Natural killer cell (primary cell): ENCODE measurements around the gene SLC24A3. TPM values are rescaled to one million over a fixed set of nuclear protein-coding genes. Genes with fewer than 3 reads are reported as not detected.

Experiments
- ATAC-seq, 3 donors: fragments of 150-1000 bp in 2 of 3; fragments of 200-7000 bp in 1 of 3; cut with Tn5 transposase; 1 replicate in 1 of 3; 2 replicates in 2 of 3; pipeline ENCODE4 v1.10.0; 2021; ENCODE audit warnings: mild to moderate bottlenecking in 2 of 3, moderate library complexity in 2 of 3
- DNase-seq, 2 donors: peaks; one replicate each; pipeline versions ENCODE4 v3.0.0 to v3.0.0-alpha.2; 2013 to 2021; ENCODE audit warnings: mixed read lengths in 1 of 2
- H3K27ac ChIP-seq: one replicate; pipeline ENCODE4 v1.5.1; 2013; ENCODE audit warnings: mild to moderate bottlenecking, low read length
- H3K27me3 ChIP-seq: one replicate; pipeline ENCODE4 v1.6.1; 2013; ENCODE audit warnings: low read length; ENCODE audit not compliant: control insufficient read depth, insufficient read depth
- H3K36me3 ChIP-seq: one replicate; pipeline ENCODE4 v1.6.1; 2013; ENCODE audit warnings: low read length; ENCODE audit not compliant: control insufficient read depth, insufficient read depth
- H3K4me1 ChIP-seq: one replicate; pipeline ENCODE4 v1.6.1; 2013; ENCODE audit warnings: low read length; ENCODE audit not compliant: control insufficient read depth, insufficient read depth
- H3K4me3 ChIP-seq: one replicate; pipeline ENCODE4 v1.5.1; 2013; ENCODE audit warnings: low read length
- H3K9me3 ChIP-seq: one replicate; pipeline ENCODE4 v1.6.1; 2013; ENCODE audit warnings: low read length; ENCODE audit not compliant: control insufficient read depth, insufficient read depth
- H3K27ac Mint-ChIP-seq, 2 donors: one replicate each; pipeline ENCODE4 v1.8.0; 2022; ENCODE audit warnings: mild to moderate bottlenecking in 2 of 2, mixed read lengths in 2 of 2, moderate library complexity in 1 of 2
- H3K27me3 Mint-ChIP-seq, 2 donors: one replicate each; pipeline ENCODE4 v1.8.0; 2022; ENCODE audit warnings: low read depth in 2 of 2, mixed read lengths in 2 of 2
- H3K36me3 Mint-ChIP-seq: one replicate; pipeline ENCODE4 v1.8.0; 2022; ENCODE audit warnings: mixed read lengths
- H3K4me1 Mint-ChIP-seq, 2 donors: one replicate each; pipeline ENCODE4 v1.8.0; 2022; ENCODE audit warnings: mixed read lengths in 2 of 2
- H3K4me3 Mint-ChIP-seq: one replicate; pipeline ENCODE4 v1.8.0; 2022; ENCODE audit warnings: mild to moderate bottlenecking, moderate library complexity, mixed read lengths
- H3K9me3 Mint-ChIP-seq, 2 donors: one replicate each; pipeline ENCODE4 v1.8.0; 2022; ENCODE audit warnings: mixed read lengths in 2 of 2
- CTCF ChIP-seq: fragments of 200-600 bp; IDR thresholded peaks from one replicate; pipeline ENCODE4 v1.8.0; 2022; ENCODE audit warnings: antibody characterized with exemption
- WGBS: methylation state at CpG from one replicate; pipeline ENCODE4 v1.1.7; 2013; ENCODE audit warnings: missing lambda C conversion rate; ENCODE audit not compliant: insufficient coverage; 5-methylcytosine and 5-hydroxymethylcytosine counted together
- intact Hi-C: fragments of 100-400 bp; cut with micrococcal nuclease; formaldehyde crosslinking; loops from one replicate; pipeline ENCODE4 v1.14.2; 2022
- total RNA-seq, 4 donors: library from RNA; stranded (reverse); fragments of 120-200 nt in 1 of 4; gene quantifications; one replicate each; pipeline versions ENCODE4 v1.2.3 to v1.2.4, GENCODE V29; 2013 to 2022

Gene SLC24A3
- total RNA-seq, 3 donors from 2014 or later (not counting 1 experiment from before 2014, with no cell fraction given) = 0.09 to 5.5 (median 0.99) TPM

- Mint-ChIP-seq H3K27ac (no peak overlapping the region), H3K9me3 (no peaks in the 10 kb centered on the region), H3K4me1 (no peaks in the 10 kb centered on the region)
Measured at GRCh38 chr20:19528286-19529030, 316.0 kb downstream of the SLC24A3 start.

GRCh38 chr20:19530006-19530405 lies 317.6 kb downstream of the SLC24A3 start:
- Histone ChIP-seq H3K27me3 (no peaks in the 10 kb centered on the region), H3K27ac (no peak overlapping the region), H3K4me1 (no peaks in the 10 kb centered on the region), H3K36me3 (no peaks in the 10 kb centered on the region), H3K4me3 (no peak overlapping the region), H3K9me3 (no peaks in the 10 kb centered on the region)
- Mint-ChIP-seq H3K27me3 (peaks cover 0 to 11% of the 10 kb centered on the region in 2 donors), H3K27ac (no peak overlapping the region), H3K9me3 (no peaks in the 10 kb centered on the region), H3K4me1 (no peaks in the 10 kb centered on the region), H3K36me3 (no peaks in the 10 kb centered on the region), H3K4me3 (no peak overlapping the region)
- intact Hi-C loops = no loop called here
- WGBS = 95% methylated on average over 5 of the region's 5 CpGs
- ATAC-seq (no peak), DNase-seq (no peak)
- no peak for TF ChIP-seq CTCF

More at GRCh38 chr20:19528286-19529030, 316.0 kb downstream of the SLC24A3 start:
- TF ChIP-seq CTCF = no peak
- Histone ChIP-seq H3K9me3 (no peaks in the 10 kb centered on the region), H3K27ac (no peak overlapping the region), H3K27me3 (no peaks in the 10 kb centered on the region), H3K4me1 (no peaks in the 10 kb centered on the region), H3K36me3 (no peaks in the 10 kb centered on the region), H3K4me3 (no peak overlapping the region)
- Mint-ChIP-seq H3K4me3 (no peak overlapping the region), H3K36me3 (no peaks in the 10 kb centered on the region), H3K27me3 (peaks cover 0 to 14% of the 10 kb centered on the region in 2 donors)
- ATAC-seq (no peak), DNase-seq (no peak)
- 83% methylated on average over 5 of the region's 5 CpGs for WGBS
- intact Hi-C loops = no loop called here

- no peak for DNase-seq
- 92% methylated on average over 5 of the region's 5 CpGs for WGBS
- H3K4me3 Mint-ChIP-seq = no peak overlapping the region
- no peak overlapping the region for H3K27ac Mint-ChIP-seq
- Histone ChIP-seq H3K4me1 (no peaks in the 10 kb centered on the region), H3K4me3 (no peak overlapping the region), H3K36me3 (no peaks in the 10 kb centered on the region), H3K9me3 (no peaks in the 10 kb centered on the region), H3K27ac (no peak overlapping the region), H3K27me3 (no peaks in the 10 kb centered on the region)
- H3K4me1 Mint-ChIP-seq = no peaks in the 10 kb centered on the region
- no peak for ATAC-seq
- intact Hi-C loops = no loop called here
- no peaks in the 10 kb centered on the region for H3K36me3 Mint-ChIP-seq
- no peak for TF ChIP-seq CTCF
- peaks cover 0 to 9% of the 10 kb centered on the region in 2 donors for H3K27me3 Mint-ChIP-seq
- no peaks in the 10 kb centered on the region for H3K9me3 Mint-ChIP-seq
Measured at GRCh38 chr20:19531446-19531845, 319.0 kb downstream of the SLC24A3 start.

GRCh38 chr20:19538556-19538955 lies 326.1 kb downstream of the SLC24A3 start:
- Histone ChIP-seq H3K9me3 (no peaks in the 10 kb centered on the region), H3K36me3 (no peaks in the 10 kb centered on the region), H3K27ac (no peak overlapping the region), H3K4me3 (no peak overlapping the region), H3K4me1 (no peaks in the 10 kb centered on the region), H3K27me3 (no peaks in the 10 kb centered on the region)
- intact Hi-C loops = no loop called here
- ATAC-seq = no peak
- H3K36me3 Mint-ChIP-seq = no peaks in the 10 kb centered on the region
- no peak for DNase-seq
- H3K4me1 Mint-ChIP-seq = peaks cover 12 to 20% of the 10 kb centered on the region in 2 donors
- no peak overlapping the region for H3K27ac Mint-ChIP-seq
- WGBS = 83% methylated on average over 3 of the region's 3 CpGs
- TF ChIP-seq CTCF = no peak
- no peak overlapping the region for H3K4me3 Mint-ChIP-seq
- H3K9me3 Mint-ChIP-seq = no peaks in the 10 kb centered on the region
- no peaks in the 10 kb centered on the region for H3K27me3 Mint-ChIP-seq
